GM18505 (cell line): ENCODE results near the gene TNK1.
"Not testable (repeated sequence)": the region's sequence is repeated elsewhere in the genome, so short reads cannot be mapped to it uniquely, and the experiment has no call there.

Experiments
- ATAC-seq: cut with Tn5 transposase; IDR thresholded peaks from one replicate; pipeline ENCODE4 v1.9.1; 2021; ENCODE audit not compliant: unreplicated experiment
- POLR2A ChIP-seq: IDR thresholded peaks from 4 replicates; pipeline ENCODE4 v1.6.1; 2011; ENCODE audit warnings: borderline replicate concordance; ENCODE audit not compliant: insufficient read depth, insufficient read length; ENCODE audit errors: extremely low read depth

The TNK1 gene

DNA sequence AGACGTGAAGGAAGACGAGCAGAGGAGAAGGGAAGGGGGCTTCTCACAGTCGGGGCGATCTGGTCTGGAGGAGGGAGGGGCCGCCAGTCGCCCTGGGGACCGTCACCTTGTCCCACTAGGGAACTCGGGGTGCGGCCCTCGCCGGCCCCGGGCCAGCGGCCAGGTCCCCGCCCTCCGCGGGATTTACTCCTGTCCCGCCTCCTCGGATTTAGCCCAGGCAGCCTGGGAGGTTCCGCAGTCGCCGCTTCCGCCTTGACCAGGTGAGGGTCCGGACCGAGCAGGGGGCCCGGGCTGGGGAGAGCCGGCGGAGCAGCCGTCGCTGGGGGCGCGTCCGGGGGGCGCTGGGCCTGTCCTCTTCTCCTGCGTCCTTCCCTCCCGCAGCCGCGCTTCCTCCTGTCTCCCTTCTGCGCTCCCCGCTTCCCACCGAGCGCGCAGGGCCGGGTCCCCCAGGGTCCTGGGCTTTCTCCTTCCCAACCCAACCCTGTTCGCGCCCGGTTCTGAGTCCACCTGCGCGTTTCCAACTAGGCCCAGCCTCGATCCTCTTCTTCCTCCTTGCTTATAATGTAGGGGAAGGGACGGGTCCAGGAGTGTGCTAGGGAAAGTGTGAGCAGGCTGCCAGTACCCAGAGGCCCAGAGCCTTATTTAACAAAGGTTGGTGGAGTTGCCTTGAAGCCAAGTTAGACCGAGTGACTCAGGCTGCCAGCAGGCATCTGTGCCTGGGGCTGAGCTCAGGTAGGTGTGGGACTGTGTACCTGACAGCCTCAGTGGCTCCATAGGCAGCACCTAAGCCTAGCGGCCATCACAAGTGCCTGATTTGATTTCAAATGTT lies at the start of gene TNK1:
TSS of gene TNK1 (plus strand) at position 235 of the 829 bp plus-strand sequence. CDS start 1,838 bp downstream, outside the sequence.
- no peak for ATAC-seq
- TF ChIP-seq POLR2A = no peak

DNA sequence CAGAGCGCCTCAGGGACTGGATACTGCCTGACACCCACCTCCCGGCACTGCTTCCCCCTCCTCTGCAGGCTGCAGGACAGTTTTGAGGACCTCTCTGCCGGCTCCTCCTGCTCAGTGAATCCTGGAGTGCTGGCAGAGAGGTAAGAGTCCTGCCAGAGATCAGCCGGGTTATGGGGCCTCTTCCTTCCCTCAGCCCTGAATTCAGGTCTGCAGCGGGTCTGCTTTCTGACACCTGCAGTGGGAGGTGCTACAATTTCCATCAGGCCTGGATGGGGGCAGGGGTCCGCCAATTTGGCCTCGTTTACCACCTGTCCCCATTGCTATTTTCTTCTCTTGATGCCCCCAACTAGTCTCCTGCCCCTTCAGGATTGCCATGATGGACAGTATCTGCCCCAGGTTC lies 48.8 kb upstream of the TNK1 start:
- TF ChIP-seq POLR2A = no peak

DNA sequence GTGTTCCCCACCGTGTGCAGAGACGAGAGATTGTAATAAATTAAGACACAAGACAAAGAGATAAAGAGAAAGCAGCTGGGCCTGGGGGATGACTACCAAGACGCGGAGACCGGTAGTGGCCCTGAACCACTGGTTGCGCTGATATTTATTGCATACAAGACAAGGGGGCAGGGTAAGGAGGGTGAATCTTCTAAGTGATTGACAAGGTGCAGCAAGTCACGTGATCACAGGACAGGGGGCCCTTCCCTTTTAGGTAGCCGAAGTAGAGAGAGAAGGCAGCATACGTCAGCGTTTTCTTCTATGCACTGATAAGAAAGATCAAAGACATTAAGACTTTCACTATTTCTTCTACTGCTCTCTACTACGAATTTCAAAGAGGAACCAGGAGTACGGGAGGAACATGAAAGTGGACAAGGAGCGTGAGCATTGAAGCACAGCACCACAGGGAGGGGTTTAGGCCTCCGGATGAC lies 48.3 kb upstream of the TNK1 start:
- not testable (repeated sequence) for ATAC-seq

More for the DNA sequence above, 48.8 kb upstream of the TNK1 start:
- ATAC-seq = no peak

DNA sequence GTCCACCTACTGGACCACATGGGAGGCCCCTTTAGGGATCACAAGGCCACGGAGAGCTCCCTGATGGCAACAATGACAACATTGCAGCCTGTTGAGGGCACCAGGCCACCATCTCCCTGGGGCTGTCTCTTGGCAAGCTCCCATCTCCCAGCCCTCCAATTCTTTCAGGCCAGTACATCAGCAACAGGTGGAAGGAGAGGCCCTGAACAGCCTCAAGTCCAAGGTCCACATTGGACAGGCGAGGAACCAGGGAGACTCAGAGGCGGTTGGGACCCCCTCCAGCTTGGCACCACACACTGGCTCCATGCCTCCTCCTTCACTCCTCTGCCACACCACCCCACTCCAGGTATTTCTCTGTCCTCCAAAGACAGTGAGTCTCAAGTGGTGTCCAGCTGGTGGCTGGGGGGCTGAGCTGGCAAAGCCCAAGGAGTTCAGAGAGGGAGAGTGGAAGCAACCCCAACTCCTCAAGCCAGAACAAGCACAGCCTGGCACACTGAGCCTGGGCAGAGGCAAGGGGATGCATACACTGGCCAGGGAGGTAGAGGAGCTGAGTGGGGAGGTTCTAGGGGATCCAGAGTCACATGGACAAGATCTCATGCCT lies 45.9 kb upstream of the TNK1 start:
- TF ChIP-seq POLR2A = no peak
- ATAC-seq = no peak

More for the DNA sequence above, 48.3 kb upstream of the TNK1 start:
- peak; percentile 45 for TF ChIP-seq POLR2A

DNA sequence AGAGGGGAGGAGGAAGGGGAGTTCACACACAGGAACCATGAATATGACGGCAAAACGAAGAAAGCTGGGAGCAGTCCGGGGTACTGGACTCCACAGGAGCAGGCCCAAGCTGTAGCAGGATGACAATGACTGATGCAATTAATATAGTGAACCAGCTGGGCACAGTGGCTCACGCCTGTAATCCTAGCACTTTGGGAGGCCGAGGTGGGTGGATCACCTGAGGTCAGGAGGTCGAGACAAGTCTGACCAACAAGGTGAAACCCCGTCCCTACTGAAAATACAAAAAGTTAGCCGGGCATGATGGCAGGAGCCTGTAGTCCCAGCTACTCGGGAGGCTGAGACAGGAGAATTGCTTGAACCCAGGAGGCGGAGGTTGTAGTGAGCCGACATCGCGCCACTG lies 45.1 kb upstream of the TNK1 start:
- not testable (repeated sequence) for ATAC-seq

DNA sequence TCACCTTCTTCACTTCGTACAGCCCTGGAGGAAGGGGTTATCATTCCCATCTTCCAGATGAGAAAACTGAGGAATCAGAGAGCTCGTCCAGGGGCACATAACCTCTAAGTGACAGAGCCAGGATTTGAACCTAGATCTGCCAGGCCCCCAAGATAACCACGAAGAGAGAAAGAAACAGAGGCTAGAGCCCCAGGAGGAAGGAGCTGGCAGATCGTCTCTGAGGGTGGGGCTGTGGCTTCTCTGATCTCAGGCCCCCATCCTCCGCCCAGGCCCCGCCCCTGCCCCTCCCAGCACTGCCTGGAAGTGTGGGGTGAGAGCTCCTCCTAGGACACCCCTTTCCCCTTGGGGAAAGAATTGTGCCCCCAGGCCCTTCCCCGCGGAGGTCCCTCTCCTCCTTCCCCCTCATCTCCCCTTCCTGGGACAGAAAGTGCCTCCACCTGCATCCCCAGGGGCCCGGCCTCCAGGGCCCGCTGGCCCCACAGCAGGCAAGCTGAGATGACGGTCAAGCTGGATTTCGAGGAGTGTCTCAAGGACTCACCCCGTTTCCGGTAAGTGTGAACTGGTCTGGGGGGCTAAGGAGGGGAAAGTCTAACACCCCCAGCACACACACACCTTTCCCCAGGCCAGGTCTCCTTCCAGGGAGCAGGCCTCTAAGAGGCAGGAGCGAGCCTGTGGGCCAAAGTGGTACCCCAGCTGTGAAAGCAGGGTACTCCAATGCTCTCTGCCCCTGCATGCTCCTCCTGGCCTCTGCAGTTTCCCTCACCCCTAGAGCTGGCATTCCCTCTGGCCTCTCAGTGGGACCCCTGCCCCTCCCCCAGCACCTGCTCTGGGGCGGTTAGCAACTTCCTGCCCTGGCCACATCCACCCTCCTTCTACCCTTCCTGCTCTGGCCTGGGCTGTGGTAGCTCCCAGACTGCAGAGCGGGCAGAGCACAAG lies 44.4 kb upstream of the TNK1 start, which contains the start of gene ACAP1:
TSS of gene ACAP1 (plus strand) at position 290 of the 936 bp plus-strand sequence. CDS start at position 496, 206 bp downstream.
- peak; percentile 59 for ATAC-seq
- peak; percentile 63 for TF ChIP-seq POLR2A

DNA sequence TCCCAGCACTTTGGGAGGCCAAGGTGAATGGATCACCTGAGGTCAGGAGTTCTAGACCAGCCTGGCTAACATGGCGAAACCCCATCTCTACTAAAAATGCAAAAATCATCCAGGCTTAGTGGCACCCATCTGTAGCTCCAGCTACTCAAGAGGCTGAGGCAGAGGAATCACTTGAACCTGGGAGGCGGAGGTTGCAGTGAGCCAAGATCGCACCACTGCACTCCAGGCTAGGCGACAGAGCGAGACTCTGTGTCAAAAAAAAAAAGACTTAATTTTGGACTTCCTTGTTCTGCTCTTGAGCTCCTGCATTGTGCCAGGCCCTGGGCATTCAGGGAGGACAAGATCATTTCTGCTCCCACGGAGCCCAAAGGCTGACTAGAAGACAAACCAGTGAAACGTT lies 43.3 kb upstream of the TNK1 start:
- ATAC-seq = not testable (repeated sequence)

DNA sequence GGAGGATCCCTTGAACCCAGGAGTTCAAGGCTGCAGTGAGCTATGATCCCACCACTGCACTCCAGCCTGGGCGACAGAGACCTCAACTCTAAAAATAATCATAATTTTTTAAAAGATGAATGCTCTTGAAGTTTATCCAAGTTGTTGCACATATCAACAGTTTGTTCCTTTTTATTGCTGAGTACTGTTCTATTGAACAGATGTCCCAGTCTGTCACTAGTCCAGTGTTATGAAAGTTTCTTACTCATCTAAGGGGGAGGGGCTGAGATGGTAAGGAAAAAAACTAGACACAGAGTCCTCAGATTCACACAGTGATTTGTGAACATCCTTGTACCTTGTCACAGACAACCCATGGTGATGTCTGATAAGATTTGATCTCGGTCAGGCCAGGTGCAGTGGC lies 40.7 kb upstream of the TNK1 start:
- TF ChIP-seq POLR2A = no peak
- no peak for ATAC-seq

DNA sequence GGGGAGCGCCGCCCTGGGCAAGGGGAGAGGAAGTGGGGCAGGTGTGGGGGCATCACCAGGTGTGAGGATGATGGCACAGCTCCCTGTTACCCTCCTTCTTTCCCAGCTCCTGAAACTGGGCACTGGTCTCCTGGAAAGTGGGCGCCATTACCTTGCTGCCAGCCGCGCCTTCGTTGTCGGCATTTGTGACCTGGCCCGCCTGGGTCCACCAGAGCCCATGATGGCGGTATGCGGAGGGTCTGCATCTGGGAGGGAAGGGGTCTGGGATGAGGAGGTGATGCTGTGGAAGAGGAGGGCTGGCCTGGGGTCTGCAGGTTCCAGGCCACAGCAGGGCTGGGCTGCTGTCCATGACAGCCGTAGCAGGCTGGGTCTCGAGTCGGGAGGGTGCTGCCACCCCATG lies 39.0 kb upstream of the TNK1 start:
- no peak for ATAC-seq
- no peak for TF ChIP-seq POLR2A

DNA sequence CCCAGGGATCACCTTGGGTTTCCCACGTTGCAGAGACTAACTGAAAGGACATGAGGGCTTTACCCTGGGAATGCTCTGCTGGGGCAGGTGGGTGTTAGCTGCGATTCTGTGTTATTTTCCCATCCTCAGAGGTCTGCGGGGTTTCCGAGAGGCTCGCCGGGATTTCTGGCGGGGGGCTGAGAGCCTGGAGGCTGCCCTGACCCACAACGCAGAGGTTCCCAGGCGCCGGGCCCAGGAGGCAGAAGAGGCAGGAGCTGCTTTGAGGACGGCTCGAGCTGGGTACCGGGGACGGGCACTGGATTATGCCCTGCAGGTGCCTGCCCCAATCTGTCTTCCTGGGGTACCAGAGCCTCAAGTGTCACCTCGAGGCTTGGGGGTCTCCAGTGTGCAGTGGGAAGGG lies 37.6 kb upstream of the TNK1 start:
- no peak for ATAC-seq
- TF ChIP-seq POLR2A = no peak

DNA sequence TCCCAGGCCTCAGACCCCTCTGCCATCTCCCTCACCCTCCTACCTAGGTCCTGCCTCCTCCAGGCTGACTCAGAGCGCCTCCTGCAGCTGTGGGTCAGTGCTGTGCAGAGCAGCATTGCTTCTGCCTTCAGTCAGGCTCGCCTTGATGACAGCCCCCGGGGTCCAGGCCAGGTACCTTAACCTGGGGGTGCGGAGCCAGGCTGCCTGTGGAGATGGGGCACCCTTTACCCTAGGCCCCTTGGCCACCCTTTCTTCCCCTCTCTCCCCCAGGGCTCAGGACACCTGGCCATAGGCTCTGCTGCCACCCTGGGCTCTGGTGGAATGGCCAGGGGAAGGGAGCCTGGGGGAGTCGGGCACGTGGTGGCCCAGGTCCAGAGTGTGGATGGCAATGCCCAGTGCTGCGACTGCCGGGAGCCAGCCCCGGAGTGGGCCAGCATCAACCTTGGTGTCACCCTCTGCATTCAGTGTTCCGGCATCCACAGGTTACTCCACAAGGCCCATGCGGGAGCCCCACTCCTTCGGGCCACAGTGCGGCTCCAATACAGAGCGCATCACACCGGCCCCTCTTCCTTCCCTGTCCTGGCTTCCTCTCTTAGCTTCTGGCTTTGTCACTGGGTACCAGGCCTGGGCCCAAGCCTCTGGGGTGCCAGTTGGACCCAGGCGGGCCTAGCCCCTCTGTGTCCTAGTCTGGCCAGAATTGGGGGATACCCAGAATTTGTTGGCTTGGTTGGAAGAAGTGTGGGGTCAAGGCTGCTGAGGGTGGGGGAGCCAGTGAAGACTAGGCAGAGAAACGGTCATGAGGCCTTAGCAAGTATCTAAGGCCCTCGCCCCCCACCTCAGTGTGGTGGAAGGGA lies 33.9 kb upstream of the TNK1 start:
- ATAC-seq = no peak
- no peak for TF ChIP-seq POLR2A

DNA sequence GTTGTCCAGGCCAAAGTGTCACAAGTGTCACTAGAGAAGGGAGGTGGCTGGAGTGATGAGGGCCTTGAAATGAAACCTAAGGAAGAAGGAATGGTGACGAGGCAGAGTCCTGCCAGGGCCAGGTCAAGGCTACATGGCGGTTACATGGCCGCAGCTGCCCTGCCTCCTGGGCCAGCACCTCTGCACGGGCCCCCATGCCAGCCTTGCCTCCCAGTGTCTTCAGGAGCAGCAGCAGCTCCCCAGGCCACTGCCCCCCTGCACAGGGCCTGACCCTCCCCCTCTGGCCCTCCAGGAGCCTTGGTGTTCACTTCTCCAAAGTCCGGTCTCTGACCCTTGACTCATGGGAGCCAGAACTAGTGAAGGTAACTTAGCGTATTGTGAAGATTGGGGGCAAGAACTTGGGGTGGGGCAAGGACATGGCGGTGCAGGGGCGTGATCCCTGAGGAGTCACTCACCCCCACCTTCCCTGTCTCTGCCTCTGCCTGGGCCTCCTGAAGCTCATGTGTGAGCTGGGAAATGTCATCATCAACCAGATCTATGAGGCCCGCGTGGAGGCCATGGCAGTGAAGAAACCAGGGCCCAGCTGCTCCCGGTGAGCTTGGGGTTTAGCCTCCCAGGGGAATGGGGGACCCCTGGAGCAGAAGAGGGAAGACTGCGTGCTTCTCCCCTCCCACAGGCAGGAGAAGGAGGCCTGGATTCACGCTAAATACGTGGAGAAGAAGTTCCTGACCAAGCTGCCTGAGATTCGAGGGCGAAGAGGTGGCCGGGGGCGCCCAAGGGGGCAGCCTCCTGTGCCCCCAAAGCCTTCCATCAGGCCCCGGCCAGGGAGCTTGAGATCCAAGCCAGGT lies 33.0 kb upstream of the TNK1 start:
- no peak for TF ChIP-seq POLR2A
- ATAC-seq = no peak
